ENCODE results near the gene NOP14.

The NOP14 gene

GRCh38 chr4:2900741-2901140, 62.5 kb downstream of the NOP14 start:
- in situ Hi-C loops (cut with HindIII; ENCODE audit: low pct_unique_long_range_greater_than_20kb, low sequenced_read_pairs), result no loop called here
- TF ChIP-seq JUND (IDR thresholded peaks at IDR 0.05; ENCODE audit: low read depth), result no peak
- no peak for DNase-seq (ENCODE audit: low read depth in 1 of 2, low spot score in 1 of 2)

- no peak for DNase-seq (ENCODE audit: low read depth in 1 of 2, low spot score in 1 of 2)
- no peak for TF ChIP-seq JUND (IDR thresholded peaks at IDR 0.05; ENCODE audit: low read depth)
- in situ Hi-C loops (cut with HindIII; ENCODE audit: low pct_unique_long_range_greater_than_20kb, low sequenced_read_pairs), result no loop called here
Observed at GRCh38 chr4:2898001-2898400, 65.2 kb downstream of the NOP14 start.

GRCh38 chr4:2893772-2894171, 69.4 kb downstream of the NOP14 start:
- DNase-seq (ENCODE audit: low read depth in 1 of 2, low spot score in 1 of 2), result no peak
- TF ChIP-seq JUND (IDR thresholded peaks at IDR 0.05; ENCODE audit: low read depth), result no peak
- in situ Hi-C loops (cut with HindIII; ENCODE audit: low pct_unique_long_range_greater_than_20kb, low sequenced_read_pairs), result no loop called here

- in situ Hi-C loops (cut with HindIII; ENCODE audit: low pct_unique_long_range_greater_than_20kb, low sequenced_read_pairs), result no loop called here
- DNase-seq (ENCODE audit: low read depth in 1 of 2, low spot score in 1 of 2), result no peak
- no peak for TF ChIP-seq JUND (IDR thresholded peaks at IDR 0.05; ENCODE audit: low read depth)
Observed at GRCh38 chr4:2891294-2891693, 71.9 kb downstream of the NOP14 start.

GRCh38 chr4:2888886-2889285, 74.3 kb downstream of the NOP14 start:
- in situ Hi-C loops (cut with HindIII; ENCODE audit: low pct_unique_long_range_greater_than_20kb, low sequenced_read_pairs), result no loop called here
- DNase-seq (ENCODE audit: low read depth in 1 of 2, low spot score in 1 of 2), result no peak
- TF ChIP-seq JUND (IDR thresholded peaks at IDR 0.05; ENCODE audit: low read depth), result no peak

Measured in T47D (cell line).